NCI-H774 (cell line): Measurements from ENCODE around the gene REXO4.
"Not testable (repeated sequence)": the region's sequence is repeated elsewhere in the genome, so short reads cannot be mapped to it uniquely, and the experiment has no call there.

ENCODE experiments used
- DNase-seq: peaks from one replicate; lab custom pipeline; 2025; lab: John Stamatoyannopoulos, UW

REXO4 gene

GRCh38 chr9:133451865-133452264 lies 34.1 kb upstream of the REXO4 start:
- DNase-seq, result not testable (repeated sequence)

GRCh38 chr9:133449760-133450159 lies 31.9 kb upstream of the REXO4 start:
- no peak for DNase-seq

GRCh38 chr9:133448487-133448972 lies 30.7 kb upstream of the REXO4 start:
- DNase-seq, result no peak

- DNase-seq, result no peak
Observed at GRCh38 chr9:133445293-133445969, 27.6 kb upstream of the REXO4 start.

GRCh38 chr9:133443982-133444381 lies 26.2 kb upstream of the REXO4 start:
- DNase-seq, result peak; percentile 70

- no peak for DNase-seq
Observed at GRCh38 chr9:133443248-133443647, 25.4 kb upstream of the REXO4 start.

GRCh38 chr9:133441571-133441970 lies 23.8 kb upstream of the REXO4 start:
- DNase-seq, result no peak

- DNase-seq, result no peak
Observed at GRCh38 chr9:133440874-133441273, 23.1 kb upstream of the REXO4 start.

GRCh38 chr9:133439337-133439736 lies 21.5 kb upstream of the REXO4 start:
- DNase-seq, result no peak

GRCh38 chr9:133437753-133438531 lies 20.1 kb upstream of the REXO4 start:
- no peak for DNase-seq

GRCh38 chr9:133436681-133437080 lies 18.9 kb upstream of the REXO4 start:
- DNase-seq, result no peak

- DNase-seq, result no peak
Observed at GRCh38 chr9:133433351-133433843, 15.6 kb upstream of the REXO4 start.

- DNase-seq, result no peak
Observed at GRCh38 chr9:133430244-133430643, 12.4 kb upstream of the REXO4 start.

GRCh38 chr9:133429641-133430161 lies 11.9 kb upstream of the REXO4 start:
- DNase-seq, result no peak

- no peak for DNase-seq
Observed at GRCh38 chr9:133429214-133429613, 11.4 kb upstream of the REXO4 start.

GRCh38 chr9:133428617-133429101 lies 10.8 kb upstream of the REXO4 start:
- DNase-seq, result peak; percentile 61

GRCh38 chr9:133427658-133428348 lies 10.0 kb upstream of the REXO4 start:
- DNase-seq, result no peak

GRCh38 chr9:133426011-133426410 lies 8.2 kb upstream of the REXO4 start:
- peak; percentile 9 for DNase-seq

- no peak for DNase-seq
Observed at GRCh38 chr9:133425049-133425632, 7.3 kb upstream of the REXO4 start.

GRCh38 chr9:133424187-133424586 lies 6.4 kb upstream of the REXO4 start:
- DNase-seq, result no peak

GRCh38 chr9:133423216-133423615 lies 5.4 kb upstream of the REXO4 start:
- no peak for DNase-seq
